ENCODE results near the gene GNAQ.

GNAQ gene

DNA sequence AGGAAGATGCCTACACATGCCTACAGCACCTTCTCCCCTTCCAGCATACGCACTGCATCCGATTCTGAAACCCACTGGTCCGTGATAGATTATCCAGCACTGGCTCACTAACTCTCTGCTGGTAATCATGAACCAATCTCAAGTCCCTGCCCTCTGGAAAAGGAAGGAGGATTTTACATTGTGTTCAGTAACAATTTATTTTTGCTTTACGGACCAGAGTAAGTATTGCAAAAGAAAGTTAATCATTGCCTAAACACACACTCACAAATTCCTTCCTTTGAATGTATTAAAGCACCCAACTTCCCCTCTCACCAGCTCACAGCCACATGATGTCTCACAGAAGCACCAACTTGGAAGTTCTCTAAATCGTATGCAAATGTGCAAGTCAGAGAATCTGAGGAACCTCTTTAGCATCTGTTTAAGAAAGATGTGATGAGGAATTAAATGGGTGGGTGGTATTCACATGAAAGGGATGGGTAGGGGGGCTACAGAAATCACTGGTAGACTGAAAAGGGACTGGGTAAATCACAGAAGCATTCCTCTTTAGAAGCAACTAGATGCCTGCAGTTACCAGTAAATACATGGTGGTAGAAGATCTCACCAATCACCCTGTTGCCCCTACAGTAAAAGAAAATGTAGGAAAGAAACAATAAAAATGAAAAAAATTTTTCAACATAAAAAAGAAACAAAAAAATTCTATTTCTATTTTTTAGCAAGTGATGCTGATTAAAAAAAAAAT is 8.4 kb downstream of the GNAQ start:
- Mint-ChIP-seq H3K27ac (no peak overlapping the region), H3K9me3 (no peaks in the 10 kb centered on the region), H3K4me3 (no peak overlapping the region), H3K4me1 (peaks cover 5% of the 10 kb centered on the region), H3K27me3 (peaks cover 34% of the 10 kb centered on the region), H3K36me3 (no peaks in the 10 kb centered on the region)
- peak; percentile 51 for ATAC-seq

DNA sequence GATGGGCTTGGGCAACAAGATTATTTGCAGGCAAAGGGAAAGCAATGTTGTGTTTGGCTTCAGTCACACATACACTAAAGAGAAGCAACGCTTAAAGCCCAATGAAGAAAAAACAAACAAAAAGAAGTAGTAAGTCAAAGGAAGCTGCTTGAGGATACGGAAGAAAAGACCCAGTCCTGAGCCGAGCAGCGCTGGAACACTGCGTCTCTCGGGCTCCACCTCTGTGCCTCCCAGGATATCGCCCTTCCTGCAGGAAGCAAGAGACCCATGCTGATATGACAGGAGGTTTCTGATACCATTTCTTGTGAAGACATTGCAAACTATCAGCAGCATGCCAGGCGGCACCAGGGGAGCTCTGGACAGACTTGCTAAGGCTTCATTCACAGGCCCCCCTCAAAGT is 9.9 kb downstream of the GNAQ start:
- Mint-ChIP-seq H3K4me1 (peaks cover 5% of the 10 kb centered on the region), H3K36me3 (no peaks in the 10 kb centered on the region), H3K9me3 (no peaks in the 10 kb centered on the region), H3K27me3 (peaks cover 34% of the 10 kb centered on the region), H3K4me3 (no peak overlapping the region), H3K27ac (no peak overlapping the region)
- no peak for ATAC-seq

DNA sequence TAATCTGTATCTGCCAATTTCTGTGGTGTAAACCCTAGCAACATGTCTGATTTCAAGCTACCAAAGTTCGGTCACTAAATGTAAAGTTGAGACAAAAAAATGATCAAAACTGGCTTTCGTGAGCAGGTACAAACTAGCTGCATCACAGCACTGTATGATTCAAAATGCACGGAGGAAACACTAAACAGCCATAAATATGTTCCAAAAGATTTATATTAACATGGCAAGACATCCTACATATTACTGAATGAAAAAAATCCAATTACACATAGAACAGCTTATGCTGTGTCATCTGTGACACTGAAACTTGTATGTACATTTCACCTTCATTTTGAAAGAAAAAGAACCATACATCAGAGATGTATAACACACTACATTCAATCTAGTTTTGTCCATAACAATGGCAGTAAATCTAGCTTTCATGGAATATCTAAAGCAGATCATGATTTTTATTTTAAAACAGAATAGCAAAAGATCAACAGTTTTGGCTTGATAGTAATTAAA is 14.4 kb downstream of the GNAQ start:
- no peaks in the 10 kb centered on the region for H3K9me3 Mint-ChIP-seq
- ATAC-seq, result no peak
- no peak overlapping the region for H3K4me3 Mint-ChIP-seq
- no peaks in the 10 kb centered on the region for H3K4me1 Mint-ChIP-seq
- H3K27me3 Mint-ChIP-seq, result peaks cover 40% of the 10 kb centered on the region
- no peak overlapping the region for H3K27ac Mint-ChIP-seq
- H3K36me3 Mint-ChIP-seq, result no peaks in the 10 kb centered on the region

DNA sequence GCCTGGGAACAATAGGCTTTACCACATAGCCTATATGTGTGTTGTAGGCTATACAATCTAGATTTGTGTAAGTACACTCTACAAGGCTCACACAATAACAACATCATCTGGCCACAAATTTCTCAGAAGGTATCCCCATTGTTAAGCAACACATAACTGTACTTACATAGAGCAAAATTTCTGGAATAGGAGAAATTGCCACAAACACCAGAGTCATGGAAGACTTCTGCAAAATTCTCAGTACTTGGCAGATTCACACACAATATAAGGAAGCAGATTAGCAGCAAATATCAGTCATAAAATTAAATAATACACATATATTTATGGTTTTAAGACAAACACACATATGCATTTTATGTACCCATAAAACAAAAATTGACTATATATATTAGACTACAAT is 16.4 kb downstream of the GNAQ start:
- no peak overlapping the region for H3K27ac Mint-ChIP-seq
- ATAC-seq, result no peak

DNA sequence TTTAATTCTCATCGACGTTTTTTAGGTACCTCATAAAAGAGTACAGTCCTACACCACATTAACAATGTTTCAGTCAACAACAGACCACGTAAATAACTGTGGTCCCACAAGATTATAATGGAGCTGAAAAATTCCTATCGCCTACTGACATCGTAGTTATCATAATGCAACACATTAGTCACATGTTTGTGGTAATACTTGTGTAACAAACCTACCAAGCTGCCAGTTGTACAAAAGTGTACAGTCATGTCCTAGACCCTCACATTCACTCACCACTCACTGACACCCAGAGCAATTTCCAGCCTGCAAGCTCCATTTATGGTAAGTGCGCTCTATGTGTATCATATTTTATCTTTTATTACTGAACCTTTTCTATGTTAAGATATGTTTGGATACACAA is 16.8 kb downstream of the GNAQ start:
- ATAC-seq, result no peak
- no peaks in the 10 kb centered on the region for H3K36me3 Mint-ChIP-seq
- no peak overlapping the region for H3K4me3 Mint-ChIP-seq
- peaks cover 41% of the 10 kb centered on the region for H3K27me3 Mint-ChIP-seq
- H3K27ac Mint-ChIP-seq, result no peak overlapping the region
- H3K9me3 Mint-ChIP-seq, result no peaks in the 10 kb centered on the region
- H3K4me1 Mint-ChIP-seq, result no peaks in the 10 kb centered on the region

More for the DNA sequence above, 16.4 kb downstream of the GNAQ start:
- Mint-ChIP-seq H3K4me3 (no peak overlapping the region), H3K9me3 (no peaks in the 10 kb centered on the region), H3K36me3 (no peaks in the 10 kb centered on the region), H3K27me3 (peaks cover 39% of the 10 kb centered on the region), H3K4me1 (no peaks in the 10 kb centered on the region)

DNA sequence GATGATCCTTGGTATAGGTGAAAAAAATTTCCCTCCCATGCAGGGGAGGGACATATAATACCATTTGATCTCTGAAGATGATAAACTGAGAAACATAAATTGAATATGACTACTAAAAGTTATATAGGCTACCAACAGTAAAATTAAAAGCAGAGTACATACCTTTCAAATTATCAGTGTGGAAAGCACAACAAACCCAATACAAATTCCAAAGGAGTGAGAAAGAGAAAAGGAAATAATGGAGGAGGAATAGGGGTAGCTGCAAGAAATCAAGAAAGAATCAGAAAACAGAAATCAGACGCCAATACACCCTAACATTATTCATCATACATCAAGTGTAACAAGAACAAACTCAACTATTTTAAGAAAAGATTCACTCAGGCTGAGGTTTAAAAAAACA is 17.7 kb downstream of the GNAQ start:
- Mint-ChIP-seq H3K9me3 (no peaks in the 10 kb centered on the region), H3K36me3 (no peaks in the 10 kb centered on the region), H3K27me3 (peaks cover 46% of the 10 kb centered on the region), H3K27ac (no peak overlapping the region), H3K4me3 (no peak overlapping the region), H3K4me1 (no peaks in the 10 kb centered on the region)
- no peak for ATAC-seq

DNA sequence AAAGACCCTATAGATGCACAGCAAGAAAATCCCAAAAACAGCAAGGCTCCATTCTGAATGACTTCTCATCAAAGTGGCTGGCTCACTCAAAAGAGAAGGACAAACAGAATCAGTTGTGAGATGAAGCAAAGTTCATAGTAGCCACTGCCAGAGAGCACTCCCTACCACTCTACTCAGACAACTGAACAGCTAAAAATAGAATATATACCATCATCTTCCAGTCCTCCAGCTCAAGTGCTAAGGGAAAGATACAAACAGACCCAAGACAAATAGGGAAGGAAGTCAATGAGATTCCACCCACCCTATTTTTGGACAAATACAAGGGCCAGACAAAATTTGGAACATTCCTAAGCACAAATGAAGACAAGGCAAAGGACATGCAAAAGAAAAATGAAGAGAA is 20.6 kb downstream of the GNAQ start:
- no peak overlapping the region for H3K27ac Mint-ChIP-seq
- no peaks in the 10 kb centered on the region for H3K36me3 Mint-ChIP-seq
- no peak for ATAC-seq
- no peak overlapping the region for H3K4me3 Mint-ChIP-seq
- peaks cover 52% of the 10 kb centered on the region for H3K27me3 Mint-ChIP-seq
- no peaks in the 10 kb centered on the region for H3K9me3 Mint-ChIP-seq
- H3K4me1 Mint-ChIP-seq, result no peaks in the 10 kb centered on the region

DNA sequence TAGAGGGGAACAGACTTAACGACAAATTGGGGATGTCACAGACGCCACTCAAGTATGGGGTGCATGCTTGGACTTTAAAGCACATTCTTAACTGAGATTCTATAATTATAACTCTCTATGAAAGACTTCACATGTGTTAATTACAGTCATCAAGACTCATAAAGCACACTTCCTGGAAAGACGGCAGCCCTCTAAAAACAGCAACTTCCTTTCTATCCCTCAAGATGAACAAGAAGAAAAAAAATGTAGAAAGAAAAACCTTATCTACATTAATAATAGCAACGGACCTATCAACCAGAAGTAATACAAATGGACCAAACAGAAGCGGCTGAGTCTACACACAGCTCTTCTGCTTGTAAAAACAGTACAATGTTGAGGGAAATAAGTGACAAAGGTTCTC is 21.2 kb downstream of the GNAQ start:
- H3K27ac Mint-ChIP-seq, result no peak overlapping the region

DNA sequence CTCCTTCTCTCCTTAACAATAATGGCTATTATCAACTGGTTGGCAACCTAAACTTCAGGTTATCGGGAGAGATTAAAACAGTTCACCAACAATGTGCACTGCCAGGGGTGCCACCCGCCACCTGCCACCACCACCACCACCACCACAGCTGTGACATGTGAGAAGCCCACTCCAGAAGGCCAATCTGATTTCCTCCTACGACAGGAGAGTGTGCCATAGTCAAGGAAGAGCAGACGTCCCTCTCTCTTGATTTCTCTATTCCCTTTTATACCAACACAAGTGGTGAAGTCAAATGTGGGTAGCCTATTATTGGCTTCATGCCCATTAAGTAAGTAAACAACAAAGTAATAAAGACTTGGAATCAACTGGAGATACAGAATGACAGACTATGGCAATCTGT is 22.4 kb downstream of the GNAQ start:
- H3K9me3 Mint-ChIP-seq, result no peaks in the 10 kb centered on the region
- no peak for ATAC-seq
- H3K27me3 Mint-ChIP-seq, result peaks cover 61% of the 10 kb centered on the region
- H3K4me1 Mint-ChIP-seq, result no peaks in the 10 kb centered on the region
- H3K4me3 Mint-ChIP-seq, result no peak overlapping the region
- no peaks in the 10 kb centered on the region for H3K36me3 Mint-ChIP-seq
- H3K27ac Mint-ChIP-seq, result no peak overlapping the region

More for the DNA sequence above, 21.2 kb downstream of the GNAQ start:
- Mint-ChIP-seq H3K4me3 (no peak overlapping the region), H3K36me3 (no peaks in the 10 kb centered on the region), H3K9me3 (no peaks in the 10 kb centered on the region), H3K4me1 (no peaks in the 10 kb centered on the region), H3K27me3 (peaks cover 55% of the 10 kb centered on the region)
- ATAC-seq, result no peak

DNA sequence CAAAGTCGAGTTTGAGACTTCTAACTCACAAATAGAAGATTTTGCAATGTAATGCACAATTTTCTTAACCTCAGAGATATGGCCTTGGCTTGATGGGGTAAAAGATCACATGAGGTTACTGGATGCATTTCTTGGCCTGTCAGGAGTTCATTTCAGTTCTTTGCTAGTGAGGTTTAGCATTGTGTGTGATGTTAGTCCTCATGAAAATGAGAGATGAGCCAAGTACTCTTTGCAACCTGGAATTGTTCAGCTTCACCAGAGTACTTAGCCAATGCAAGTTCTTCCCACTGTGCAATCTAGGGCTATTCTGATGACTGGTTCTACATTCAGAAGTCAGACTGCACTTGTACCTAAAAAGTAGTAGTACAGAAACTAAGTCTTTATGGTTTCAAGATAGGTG is 24.9 kb downstream of the GNAQ start:
- Mint-ChIP-seq H3K27ac (no peak overlapping the region), H3K4me3 (no peak overlapping the region), H3K9me3 (no peaks in the 10 kb centered on the region), H3K36me3 (no peaks in the 10 kb centered on the region), H3K27me3 (peaks cover 53% of the 10 kb centered on the region), H3K4me1 (no peaks in the 10 kb centered on the region)
- no peak for ATAC-seq

DNA sequence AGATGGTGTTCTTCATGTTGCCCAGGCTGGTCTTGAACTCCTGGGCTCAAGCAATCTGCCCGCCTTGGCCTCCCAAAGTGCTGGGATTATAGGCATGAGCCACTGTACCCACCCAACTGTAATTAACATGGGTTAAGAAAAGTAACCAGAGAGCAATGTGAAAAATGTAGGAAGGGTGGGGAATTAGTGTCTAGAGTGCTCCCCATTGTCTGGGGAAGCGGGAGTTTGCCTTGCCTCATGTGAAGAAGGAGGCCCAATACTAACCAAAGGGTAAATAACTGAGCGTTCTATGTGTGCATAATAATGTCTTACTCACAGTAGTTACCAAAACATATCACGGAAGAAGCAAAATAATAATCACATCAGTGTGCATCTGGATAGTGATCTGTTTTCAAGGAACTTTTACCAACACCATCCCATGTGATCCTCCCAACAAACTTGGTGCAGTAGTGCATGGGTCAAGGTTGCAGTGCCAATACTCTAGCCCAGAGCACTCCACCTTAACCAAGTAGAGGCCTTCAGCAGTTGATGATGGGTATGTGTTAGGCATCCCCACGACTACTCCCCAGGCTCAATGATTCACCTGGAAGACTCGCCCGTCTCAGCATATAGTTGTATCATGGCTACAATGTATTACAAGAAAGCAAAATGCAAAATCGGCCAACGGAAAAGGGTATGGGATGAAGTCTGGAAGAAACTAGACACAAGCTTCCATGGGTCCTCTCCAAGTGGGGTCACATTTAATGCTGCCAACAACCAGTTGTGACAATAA is 26.2 kb downstream of the GNAQ start:
- no peaks in the 10 kb centered on the region for H3K9me3 Mint-ChIP-seq
- H3K4me3 Mint-ChIP-seq, result no peak overlapping the region
- H3K36me3 Mint-ChIP-seq, result no peaks in the 10 kb centered on the region
- no peak overlapping the region for H3K27ac Mint-ChIP-seq
- H3K4me1 Mint-ChIP-seq, result no peaks in the 10 kb centered on the region
- H3K27me3 Mint-ChIP-seq, result peaks cover 43% of the 10 kb centered on the region
- no peak for ATAC-seq

DNA sequence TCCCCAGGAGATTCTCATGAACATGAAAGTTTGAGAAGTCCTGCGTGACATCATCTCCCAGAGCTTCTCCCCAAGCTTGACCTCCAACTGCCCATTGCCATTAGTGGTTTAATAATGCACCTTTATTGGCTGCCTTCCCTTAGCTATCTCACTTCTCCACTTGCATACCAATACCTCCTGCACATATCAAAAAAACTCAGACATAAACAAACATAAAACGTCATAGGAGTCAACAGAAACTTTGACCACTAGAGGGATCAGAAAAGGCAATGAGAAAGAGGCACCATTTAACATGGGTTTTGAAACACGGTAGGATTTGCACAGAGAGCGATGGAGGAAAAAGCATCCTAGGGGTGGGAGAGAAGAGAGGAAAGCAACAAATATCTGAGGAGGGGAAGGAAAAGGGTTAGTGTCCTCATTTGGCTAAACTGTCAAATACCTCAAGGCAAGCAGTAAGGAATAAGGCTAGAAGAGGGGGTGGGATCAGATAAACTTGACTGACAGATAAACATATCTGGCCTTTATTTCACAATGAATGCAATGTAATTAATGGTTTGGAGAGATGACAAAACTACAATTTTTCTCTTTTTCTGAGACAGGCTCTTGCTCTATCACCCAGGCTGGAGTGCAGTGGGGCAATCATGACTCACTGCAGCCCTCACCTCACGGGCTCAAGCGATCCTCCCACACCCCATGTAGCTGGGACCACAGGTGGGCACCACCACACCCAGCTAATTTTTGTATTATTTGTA is 27.0 kb downstream of the GNAQ start:
- H3K4me1 Mint-ChIP-seq, result no peaks in the 10 kb centered on the region
- no peaks in the 10 kb centered on the region for H3K36me3 Mint-ChIP-seq
- ATAC-seq, result no peak
- H3K27me3 Mint-ChIP-seq, result peaks cover 35% of the 10 kb centered on the region
- no peak overlapping the region for H3K27ac Mint-ChIP-seq
- H3K9me3 Mint-ChIP-seq, result no peaks in the 10 kb centered on the region
- H3K4me3 Mint-ChIP-seq, result no peak overlapping the region

DNA sequence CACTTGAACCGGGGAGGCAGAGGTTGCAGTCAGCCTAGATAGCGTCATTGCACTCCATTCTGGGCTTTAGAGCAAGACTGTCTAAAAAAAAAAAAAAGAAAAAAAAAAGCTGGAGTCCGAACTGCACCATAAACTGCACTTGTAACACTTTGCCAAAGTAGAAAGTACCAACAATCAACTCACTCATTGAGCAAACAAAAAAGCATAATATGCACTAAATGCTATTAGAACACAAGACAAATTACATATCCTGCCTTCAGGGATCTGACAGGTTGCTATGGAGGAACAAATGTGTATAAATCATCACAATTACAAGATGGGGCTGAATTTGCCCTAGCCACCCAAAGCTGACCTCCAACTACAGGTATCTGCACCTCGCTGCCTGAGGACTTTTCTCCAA is 27.9 kb downstream of the GNAQ start:
- ATAC-seq, result no peak
- Mint-ChIP-seq H3K9me3 (no peaks in the 10 kb centered on the region), H3K4me3 (no peak overlapping the region), H3K27ac (no peak overlapping the region), H3K4me1 (no peaks in the 10 kb centered on the region), H3K36me3 (no peaks in the 10 kb centered on the region), H3K27me3 (peaks cover 31% of the 10 kb centered on the region)

DNA sequence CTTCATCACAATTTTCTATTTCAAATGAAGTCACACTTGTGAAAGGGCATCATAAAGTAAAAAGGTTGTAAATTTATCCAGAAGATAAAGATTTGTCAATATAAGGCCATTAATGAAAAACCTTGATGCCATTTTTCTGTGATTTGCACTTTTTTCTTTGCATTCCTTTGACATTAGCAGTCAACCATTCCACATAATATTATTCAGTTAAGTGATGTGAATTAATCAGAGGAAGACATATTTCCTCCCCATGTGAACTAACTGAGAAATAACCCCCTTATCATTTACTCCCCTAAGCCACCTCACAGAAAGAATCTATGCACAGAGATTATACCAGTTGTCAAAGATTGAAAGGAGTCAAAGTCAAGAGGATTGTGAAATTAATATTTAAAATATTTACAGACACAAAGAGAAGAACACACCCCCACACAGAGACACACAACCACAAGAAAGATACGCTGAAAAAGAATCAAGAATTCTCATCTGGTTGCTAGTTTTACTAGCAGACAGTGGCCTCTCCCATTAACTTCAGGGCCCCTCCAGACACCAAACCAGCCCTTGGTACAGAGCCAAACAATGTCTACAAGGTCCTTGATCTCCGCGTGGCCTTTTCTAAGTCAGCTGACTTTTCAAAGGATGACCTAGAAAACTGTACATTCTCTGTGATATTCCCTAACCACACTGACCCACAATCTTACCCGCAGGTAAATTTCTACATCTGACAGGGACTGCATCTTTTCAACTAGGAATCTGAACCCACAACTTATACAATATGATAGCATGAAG is 29.5 kb downstream of the GNAQ start:
- peaks cover 47% of the 10 kb centered on the region for H3K27me3 Mint-ChIP-seq
- no peak overlapping the region for H3K27ac Mint-ChIP-seq
- no peaks in the 10 kb centered on the region for H3K9me3 Mint-ChIP-seq
- no peaks in the 10 kb centered on the region for H3K36me3 Mint-ChIP-seq
- no peak overlapping the region for H3K4me3 Mint-ChIP-seq
- H3K4me1 Mint-ChIP-seq, result peaks cover 13% of the 10 kb centered on the region
- ATAC-seq, result no peak

DNA sequence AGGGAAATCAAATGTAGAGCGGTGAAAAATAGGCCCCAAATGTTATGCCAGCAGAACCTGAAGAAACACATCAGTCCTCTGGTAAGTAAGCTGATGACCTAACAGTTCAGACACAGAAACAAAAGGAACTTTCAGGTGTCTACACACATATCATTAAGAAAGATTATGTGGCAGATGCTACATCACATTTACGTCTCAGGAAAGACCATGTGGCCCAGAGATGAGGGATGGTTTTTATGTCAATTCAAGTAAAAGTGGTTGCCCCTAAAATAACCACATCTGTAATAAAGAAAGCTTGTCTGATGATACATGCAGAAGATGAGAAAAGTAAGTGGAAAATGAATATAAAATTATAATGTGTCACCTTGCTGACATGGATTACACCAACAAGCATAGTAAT is 31.4 kb downstream of the GNAQ start:
- H3K36me3 Mint-ChIP-seq, result no peaks in the 10 kb centered on the region
- H3K4me1 Mint-ChIP-seq, result peaks cover 17% of the 10 kb centered on the region
- H3K4me3 Mint-ChIP-seq, result no peak overlapping the region
- peaks cover 58% of the 10 kb centered on the region for H3K27me3 Mint-ChIP-seq
- H3K27ac Mint-ChIP-seq, result no peak overlapping the region
- ATAC-seq, result no peak
- H3K9me3 Mint-ChIP-seq, result no peaks in the 10 kb centered on the region

Data from stimulated activated memory B cell treated with anti-CD40 and anti-IgM and Interleukin-4, amounts not matched to agents 10 μg/mL and 1 μg/mL and 100 μg/mL, for 72 hours (primary cell).